IPS DF 4.7 (cell line): ENCODE results near the gene GBE1.

ENCODE experiments used
- DNase-seq: peaks from one replicate; pipeline ENCODE4 v3.0.0-alpha.2; 2013; ENCODE audit warnings: low spot score; ENCODE audit errors: extremely low read depth

Gene GBE1

GRCh38 chr3:81702126-81702525 lies 59.3 kb downstream of the GBE1 start:
- DNase-seq = no peak

GRCh38 chr3:81699536-81700320 lies 61.7 kb downstream of the GBE1 start:
- DNase-seq = no peak

- DNase-seq = no peak
Observed at GRCh38 chr3:81696090-81696489, 65.4 kb downstream of the GBE1 start.

GRCh38 chr3:81695302-81695701 lies 66.1 kb downstream of the GBE1 start:
- no peak for DNase-seq

GRCh38 chr3:81694662-81695061 lies 66.8 kb downstream of the GBE1 start:
- DNase-seq = no peak

- no peak for DNase-seq
Observed at GRCh38 chr3:81692766-81693165, 68.7 kb downstream of the GBE1 start.

GRCh38 chr3:81689617-81690016 lies 71.8 kb downstream of the GBE1 start:
- no peak for DNase-seq

GRCh38 chr3:81684751-81685395 lies 76.6 kb downstream of the GBE1 start:
- DNase-seq = no peak

GRCh38 chr3:81676706-81677456 lies 84.6 kb downstream of the GBE1 start:
- DNase-seq = no peak

GRCh38 chr3:81674690-81675089 lies 86.8 kb downstream of the GBE1 start:
- DNase-seq = no peak

GRCh38 chr3:81668283-81668682 lies 93.2 kb downstream of the GBE1 start:
- no peak for DNase-seq

GRCh38 chr3:81666502-81667121 lies 94.8 kb downstream of the GBE1 start:
- DNase-seq = no peak

- DNase-seq = no peak
Observed at GRCh38 chr3:81663114-81663513, 98.3 kb downstream of the GBE1 start.

GRCh38 chr3:81660036-81660435 lies 101.4 kb downstream of the GBE1 start:
- DNase-seq = no peak

GRCh38 chr3:81658322-81658997 lies 103.0 kb downstream of the GBE1 start:
- no peak for DNase-seq

GRCh38 chr3:81651139-81651538 lies 110.3 kb downstream of the GBE1 start:
- no peak for DNase-seq

GRCh38 chr3:81650187-81650586 lies 111.3 kb downstream of the GBE1 start:
- no peak for DNase-seq

- DNase-seq = no peak
Observed at GRCh38 chr3:81645248-81645647, 116.2 kb downstream of the GBE1 start.

GRCh38 chr3:81643721-81644120 lies 117.7 kb downstream of the GBE1 start:
- no peak for DNase-seq

GRCh38 chr3:81638480-81638879 lies 123.0 kb downstream of the GBE1 start:
- no peak for DNase-seq

GRCh38 chr3:81632659-81633058 lies 128.8 kb downstream of the GBE1 start:
- DNase-seq = no peak
